NCI-H446 treated with DMSO at 0.1 percent for 48 hours (cell line): ENCODE results near the gene RAG2.

Source experiments
- DNase-seq: peaks from one replicate; lab custom pipeline; 2025; lab: John Stamatoyannopoulos, UW

RAG2 gene

DNA sequence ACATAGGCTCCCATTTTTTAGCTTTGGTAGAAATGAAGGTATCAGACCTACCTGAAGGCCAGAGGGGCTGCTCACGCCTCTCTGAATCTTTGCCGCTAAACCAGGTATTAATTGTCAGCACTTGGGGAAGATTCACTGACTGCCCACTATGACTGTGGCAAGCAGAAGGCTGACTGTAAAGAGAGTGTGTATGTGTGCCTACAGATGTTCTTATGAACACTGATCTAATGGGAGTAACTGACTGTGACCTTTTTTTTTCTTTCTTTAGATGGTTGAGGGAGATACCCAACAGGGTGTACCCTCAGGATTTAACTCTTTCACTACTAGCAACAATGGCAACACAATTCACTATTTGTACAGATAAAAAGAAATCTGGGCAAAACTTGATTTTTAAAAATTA lies at the start of gene RAG2:
TSS of gene RAG2 (minus strand) at position 186 of the 400 bp plus-strand sequence. CDS start 4,068 bp downstream, outside the sequence.
- DNase-seq: no peak

DNA sequence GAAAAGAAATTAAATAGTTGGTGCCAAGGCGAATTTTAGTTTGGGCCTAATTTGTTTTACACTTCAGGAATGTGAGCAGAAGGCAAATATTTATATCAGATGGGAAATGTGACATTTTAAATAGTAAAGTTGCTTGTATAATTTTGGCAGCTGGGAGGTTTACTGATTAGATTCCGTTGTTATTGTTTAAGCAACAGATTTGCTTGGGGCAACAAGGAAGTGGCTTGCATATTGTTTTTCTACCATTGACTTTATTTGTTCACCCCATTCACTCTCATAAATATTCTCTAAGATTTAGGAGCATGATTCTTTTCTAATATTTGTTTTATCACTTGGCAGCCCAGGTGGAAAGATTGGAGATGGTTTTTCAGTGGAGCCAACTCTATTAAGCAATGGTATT lies 40.5 kb upstream of the RAG2 start:
- no peak for DNase-seq

DNA sequence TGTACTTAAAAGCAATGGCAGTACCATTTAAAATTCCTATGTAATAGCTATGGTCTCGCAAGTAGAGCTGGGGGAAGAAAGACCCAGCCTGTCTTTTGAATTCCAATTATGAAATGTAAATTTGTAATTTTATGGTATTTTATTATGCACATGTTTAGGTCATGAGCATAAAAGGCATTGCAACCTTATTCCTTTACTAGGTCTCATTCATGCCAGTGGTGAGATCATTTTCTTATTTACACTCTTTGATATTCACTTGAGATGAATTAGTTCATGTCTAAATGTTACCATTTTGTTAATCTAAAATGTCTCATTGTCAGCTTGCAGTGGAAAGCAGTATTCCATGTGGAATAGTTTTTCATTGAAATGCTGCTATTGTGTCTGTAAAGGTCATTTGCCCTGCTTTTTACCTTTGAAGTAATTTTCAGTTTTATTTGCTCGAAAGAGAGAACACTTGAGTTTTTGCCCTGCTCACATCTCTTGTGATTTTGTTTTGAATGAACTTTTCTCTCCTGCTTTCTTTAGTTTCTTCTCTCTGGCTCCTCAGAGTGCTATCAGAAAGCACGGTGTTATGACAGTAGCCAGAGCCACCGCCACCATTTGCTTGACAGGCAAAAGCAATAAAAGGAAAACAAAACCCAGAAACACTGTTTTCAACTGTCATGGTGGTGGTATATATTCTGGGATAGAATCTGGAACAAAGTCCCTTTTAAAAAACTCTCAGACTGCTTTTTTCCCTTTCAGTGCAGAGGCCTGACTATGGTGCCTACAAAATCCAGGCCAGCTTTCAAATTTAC lies 37.2 kb upstream of the RAG2 start:
- DNase-seq: no peak

DNA sequence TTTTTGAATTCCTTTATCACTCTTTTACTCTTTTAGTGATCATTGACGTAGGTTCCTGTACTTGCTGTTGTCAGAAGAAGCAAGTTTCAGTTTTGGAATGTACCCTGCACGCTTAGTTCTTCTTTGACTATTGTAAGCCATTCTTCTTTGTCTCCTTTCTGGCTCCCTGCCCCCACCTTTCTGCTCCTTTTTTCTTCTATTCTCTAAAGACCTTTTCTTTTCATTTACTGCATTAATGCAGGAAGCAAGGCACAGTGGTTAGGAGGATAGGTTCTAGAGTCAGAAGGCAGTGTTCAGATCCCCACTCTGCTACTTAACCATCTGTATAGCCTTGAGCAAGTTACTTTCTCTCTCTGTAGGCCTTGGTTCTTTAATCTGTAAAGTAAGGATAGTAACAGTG lies 33.7 kb upstream of the RAG2 start:
- DNase-seq: no peak

DNA sequence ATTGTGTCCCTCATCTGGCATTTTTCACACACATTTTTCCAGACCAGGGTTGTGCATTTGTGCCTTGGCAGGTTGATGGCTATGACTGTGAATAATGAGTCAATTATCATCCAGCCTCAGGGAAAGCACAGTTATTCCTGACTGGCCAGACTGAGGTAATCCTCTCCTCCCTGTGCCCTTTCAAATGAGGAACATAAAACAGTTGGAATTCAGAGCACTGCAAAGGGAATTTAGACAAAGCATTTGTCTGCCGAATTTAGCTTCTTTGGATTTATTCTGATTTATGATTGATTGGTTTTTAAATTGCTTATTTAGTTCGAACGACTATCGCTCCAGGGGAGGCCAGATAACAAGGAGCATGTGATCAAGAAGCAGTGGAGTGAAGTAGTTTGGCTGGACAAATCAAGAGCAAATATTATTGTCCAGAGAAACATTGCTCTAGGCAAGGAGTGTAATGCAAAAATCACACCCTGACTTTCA lies 30.8 kb upstream of the RAG2 start:
- DNase-seq: no peak

DNA sequence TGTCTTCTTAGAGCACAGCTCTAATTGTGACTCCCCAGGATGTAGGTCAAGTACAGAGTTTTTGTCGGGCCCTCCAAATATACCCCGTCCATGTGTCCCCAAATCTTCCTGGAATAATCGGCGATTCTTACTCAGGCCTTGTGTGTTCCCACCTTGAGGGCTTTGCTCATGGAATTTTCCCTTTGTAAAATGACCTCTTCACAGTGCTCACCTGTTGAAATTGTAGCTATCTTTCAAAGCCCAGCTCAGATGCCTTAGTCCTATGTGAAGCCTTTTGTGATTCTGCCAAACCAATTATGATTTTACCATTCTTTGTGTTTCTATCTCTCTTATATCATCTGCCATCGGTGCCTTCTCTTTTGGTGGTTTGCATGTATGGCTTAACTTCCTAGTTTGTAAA lies 30.1 kb upstream of the RAG2 start:
- DNase-seq: no peak

DNA sequence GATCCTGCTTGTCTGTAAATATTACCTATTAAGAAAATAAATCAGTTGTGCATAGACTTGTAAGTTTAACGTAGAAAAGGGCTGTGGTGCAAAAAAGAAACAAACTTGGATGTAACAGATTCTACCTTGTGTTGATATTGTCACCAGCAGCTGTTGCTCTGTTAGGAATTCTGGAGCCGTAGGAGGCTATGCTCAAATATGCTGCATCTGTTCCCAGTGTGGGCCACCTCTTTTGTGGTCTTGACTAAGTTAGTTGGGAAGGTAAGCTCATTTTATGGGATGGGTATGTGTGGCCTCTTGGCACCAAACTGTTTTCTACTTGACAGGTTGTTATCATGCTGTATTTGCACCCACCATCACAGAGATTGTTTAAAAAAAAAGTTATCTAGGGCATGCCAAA lies 29.4 kb upstream of the RAG2 start:
- DNase-seq: no peak

DNA sequence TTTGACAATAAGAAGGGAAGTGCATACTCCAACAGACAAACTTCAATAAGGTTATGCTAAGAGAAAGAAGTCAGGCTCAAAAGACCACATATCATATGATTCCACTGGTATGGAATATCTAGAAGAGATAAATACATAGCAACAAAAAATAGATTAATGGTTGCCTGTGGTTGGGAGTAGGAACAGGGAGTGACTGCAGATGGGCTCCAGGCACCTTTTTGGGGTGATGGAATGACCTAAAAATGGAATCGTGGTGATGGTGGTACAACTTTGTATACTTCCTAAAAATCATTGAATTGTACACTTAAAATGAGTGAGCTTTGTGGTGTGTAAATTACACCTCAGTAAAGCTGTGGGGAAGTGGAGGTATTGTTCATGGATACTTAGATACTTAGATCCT lies 29.0 kb upstream of the RAG2 start:
- no peak for DNase-seq

DNA sequence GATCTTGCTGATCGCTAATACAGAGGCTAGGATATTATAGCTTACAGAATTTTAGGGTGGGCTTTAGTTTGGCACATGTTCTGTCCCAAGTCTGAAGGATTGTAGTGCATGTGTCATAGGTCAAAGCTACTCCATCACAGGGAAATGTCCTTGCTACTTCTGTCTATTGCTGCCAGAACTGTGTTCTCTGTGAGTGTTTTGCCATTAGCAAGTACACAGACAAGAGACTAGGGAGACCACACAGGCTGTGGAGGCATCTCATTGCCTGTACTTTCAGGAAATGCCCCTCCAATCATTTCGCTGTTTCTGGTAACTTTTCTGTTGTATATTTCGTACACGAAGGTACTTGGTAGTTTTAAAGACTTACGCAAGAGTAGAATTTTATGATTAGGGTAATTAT lies 25.5 kb upstream of the RAG2 start:
- DNase-seq: no peak

DNA sequence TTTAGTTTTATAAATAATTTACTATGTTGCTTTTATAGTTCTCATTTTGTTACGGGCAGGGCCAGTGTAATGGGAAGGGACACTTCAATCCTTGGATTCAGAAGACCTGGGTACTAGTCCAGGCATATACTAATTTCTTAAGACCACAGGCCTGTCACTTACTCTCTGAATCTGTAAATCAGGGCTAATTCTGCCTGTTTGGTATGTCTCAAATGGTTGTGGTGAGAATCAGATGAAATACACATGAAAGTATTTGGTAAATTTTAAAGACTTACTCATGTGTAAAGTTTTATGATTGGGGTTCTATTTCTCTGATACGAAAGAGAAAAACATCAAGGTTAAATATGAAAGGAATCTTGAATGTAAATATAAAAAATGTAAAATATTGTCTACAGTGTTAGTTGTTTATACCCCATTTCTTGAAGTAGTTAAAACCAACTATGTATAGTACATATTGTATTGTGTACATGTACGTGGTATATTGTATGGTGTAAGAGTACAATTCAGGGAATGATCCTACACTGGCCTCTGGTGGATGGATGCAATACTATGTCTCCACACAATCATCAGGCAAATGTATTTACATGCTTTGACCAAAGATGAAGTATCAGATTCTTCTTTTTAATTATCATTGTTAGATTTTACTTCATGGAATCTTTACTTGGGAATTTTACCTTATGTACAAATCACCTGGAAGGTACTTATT lies 24.5 kb upstream of the RAG2 start:
- no peak for DNase-seq

DNA sequence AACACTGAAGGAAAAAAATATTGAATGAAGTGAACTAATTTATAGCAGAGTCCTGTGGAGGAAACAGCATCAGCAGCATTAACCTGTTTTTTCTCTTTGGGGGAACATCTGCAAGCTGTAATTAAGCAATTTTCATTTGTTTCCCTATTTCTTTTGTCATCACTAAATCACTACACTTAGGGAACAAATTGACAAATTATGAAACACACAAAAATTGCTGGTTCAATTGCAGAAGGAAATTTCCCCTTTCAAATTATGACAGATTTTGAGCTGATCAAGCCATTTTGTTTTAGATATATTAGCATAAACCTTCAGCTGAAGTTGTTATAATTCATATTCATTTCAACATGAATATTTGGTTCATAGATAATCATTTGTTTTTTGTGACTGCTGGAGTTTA lies 22.2 kb upstream of the RAG2 start:
- DNase-seq: no peak

DNA sequence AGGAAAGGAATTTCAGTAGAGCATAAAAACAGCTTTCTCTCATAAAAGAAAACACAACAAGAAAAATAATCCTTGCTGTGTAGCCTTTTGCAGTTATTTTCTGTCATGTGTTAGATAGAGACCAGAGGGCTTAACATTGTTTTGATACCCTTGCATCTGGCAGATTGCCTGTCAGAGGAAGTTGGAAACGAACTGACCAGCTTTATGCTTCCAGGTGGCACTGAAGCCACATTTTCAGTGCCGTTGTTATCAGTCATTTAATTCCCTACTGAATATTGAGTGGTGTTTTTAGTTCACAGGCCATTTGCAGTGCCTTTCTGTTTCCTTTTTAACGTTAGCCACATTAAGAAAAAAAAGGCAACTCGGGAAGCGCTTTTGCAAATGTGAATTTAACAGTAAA lies 21.5 kb upstream of the RAG2 start:
- DNase-seq: no peak

DNA sequence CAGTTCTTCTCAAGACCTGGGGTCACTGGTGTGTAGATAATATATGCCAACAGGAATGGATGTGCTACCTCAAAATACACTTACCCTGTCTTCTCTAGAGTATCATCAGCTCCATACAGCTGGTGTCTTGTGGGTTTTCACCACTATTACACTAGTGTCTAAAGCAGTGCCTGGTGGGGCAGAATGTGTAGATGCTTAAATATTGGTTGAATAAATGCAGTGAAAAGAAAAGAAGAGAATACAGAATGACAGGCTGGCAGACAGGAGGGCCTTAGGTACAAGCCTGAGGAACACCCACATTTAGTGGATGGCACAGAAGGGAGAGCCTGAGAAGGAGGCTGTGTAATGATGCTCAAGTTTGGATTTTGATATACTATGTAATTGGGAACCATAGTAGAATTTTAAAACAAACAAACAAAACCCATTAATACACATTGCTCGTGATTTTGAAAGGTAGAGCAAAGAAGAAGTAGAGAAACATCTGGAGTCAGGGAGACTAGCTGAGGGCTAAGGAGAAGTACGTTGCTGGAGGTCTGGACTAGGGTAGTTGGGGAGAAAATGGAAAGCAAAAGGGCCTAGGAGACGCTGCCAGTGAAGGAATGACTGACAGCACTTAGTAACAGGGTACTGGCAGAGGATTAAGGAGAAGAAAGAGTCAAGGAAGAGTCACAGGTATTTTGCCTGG lies 20.5 kb upstream of the RAG2 start:
- DNase-seq: no peak

DNA sequence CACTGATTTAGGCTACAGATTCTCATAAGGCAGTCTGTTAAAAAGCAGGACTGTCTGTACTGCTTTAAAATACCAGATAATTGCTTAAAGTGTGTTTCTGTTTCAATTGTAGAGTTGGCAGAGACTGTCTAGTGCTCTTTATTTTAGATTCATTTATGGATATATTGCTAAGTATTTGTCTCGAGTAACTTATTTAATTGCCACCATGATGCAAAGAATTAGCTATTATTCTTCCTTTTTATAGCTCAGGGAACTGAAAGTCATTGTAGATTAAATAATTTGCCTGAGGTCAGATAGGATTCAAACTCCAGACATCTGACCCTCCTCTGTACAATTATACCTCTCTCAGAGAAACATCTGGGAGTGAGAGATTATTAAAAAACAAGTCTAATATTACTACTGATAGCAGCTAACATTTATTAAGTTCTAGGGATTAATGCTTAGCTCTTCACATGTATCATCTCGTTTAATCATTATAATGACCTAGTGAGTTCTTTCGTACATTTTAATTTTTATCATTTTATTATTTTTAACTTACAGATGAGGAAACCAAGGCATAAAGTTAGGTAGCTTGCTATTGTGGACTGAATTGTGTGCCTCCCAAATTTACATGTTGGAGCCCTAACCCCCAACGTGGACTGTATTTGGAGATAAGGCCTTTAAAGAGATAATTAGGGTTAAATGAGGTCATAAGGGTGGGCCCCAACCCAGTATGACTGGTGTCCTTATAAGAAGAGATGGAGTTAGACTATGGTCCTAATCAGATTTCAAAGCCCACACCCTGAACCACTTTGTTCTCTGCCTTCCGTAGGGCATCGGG lies 19.7 kb upstream of the RAG2 start:
- DNase-seq: no peak

DNA sequence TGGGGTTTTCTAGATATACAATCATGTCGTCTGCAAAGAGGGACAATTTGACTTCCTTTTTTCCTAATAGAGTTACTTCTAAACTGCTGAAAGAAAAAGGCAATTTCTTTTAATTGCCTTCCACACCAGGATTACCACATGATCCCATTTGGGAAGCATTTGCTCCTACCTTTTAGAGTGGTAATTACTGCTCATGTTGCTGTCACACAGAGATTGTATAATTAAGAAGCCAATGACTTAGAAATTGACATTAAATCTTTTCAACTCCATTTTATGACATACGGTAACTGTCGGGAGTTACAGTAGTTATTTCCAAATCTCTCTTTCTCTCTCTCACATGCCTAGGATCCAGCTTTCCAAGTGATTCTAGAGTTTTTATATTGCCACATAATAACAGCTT lies 17.8 kb upstream of the RAG2 start:
- no peak for DNase-seq

DNA sequence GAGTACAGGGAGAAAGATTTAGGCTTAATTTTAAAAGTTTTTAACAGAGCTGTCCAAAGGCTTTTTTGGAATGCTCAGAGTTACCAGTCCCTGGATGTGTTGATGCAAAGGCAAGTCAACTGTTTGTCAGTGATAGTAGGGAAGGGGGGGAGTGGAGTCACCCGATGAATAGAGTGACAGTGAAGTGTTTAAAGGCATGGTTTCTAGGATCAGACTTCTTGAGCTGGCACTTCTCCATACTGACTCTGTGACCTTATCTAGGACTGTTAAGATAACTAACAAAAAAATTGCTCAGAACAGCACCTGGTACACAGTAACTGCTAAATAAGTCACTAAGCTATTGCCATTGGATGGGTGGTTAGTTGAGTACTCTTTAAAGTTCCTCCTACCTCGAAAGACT lies 11.3 kb upstream of the RAG2 start:
- no peak for DNase-seq

DNA sequence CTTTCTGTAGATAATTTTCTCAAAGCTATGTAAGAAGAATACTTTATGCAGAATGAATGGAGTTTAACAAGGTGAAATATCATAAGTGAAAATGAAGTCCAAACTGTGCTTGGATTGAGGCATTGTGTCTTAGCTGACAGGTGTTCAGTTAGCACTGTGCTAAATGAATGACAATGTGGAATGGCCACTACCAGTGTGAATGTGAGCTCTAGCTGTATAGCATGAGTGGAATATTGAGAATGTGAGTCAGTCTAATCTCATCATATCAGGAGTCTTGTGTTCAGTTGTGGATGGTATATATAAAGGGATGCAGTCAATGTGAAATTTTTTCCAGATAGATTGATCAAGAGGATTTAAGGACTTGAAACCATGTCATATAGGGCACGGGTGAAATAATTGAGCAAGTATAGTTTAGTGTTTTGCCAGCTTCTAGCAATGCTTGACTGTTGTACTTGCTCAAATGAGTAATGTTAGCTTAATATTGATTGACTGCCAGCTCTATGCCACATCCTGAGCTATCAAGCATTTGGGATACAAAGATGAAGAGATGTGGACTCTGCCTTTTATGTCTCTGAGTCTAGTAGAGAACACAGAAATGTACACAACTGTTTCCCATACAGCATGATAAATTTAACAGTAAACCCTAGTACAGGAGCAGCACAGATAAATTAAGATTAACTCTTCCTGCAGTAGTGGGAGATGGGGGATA lies 10.6 kb upstream of the RAG2 start:
- DNase-seq: no peak

DNA sequence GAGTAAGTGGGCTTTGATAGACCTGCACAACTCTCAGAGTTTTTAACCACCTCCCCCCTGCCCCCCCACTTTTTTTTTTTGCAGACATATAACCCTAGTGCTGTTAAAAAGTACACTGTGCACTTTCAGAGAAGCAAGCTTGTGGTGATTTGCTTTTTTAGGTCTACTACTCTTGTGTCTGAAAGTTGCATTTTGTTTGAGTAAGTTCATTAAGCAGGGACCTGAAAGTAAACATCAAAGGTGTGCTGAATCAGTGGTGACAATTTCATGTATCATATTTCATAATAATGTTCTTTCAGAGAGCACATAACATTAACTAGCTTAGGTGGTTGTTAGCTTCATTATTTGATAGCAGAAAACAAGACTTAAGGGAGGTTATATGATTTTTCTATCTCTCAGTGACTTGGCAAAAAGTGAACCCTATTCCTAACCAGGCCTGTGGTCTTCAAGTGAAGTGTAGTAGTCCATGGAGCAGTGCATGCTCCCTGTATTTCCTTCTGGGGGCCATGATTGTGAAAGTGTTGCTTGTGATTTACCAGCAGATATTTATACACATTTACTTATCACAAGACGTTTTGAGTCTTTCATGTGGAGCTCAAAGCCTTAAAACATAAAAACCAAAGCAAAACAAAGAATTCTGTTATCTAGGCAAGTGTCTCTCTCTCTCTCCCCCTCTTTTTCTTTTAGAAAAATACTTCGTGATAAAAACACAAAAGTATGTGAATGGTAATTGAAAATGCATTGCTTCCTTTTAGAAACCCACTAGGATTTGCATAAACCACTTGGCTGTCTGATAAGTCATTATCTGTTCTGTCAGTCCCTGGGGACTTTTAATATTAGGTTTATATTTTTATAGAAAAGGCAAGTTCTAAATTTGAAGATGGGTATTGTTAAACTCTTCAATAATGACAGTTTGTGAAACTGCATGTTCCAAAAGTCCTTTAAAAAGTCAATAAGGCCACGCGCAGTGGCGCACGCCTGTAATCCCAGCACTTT lies 7.5 kb upstream of the RAG2 start:
- DNase-seq: no peak

DNA sequence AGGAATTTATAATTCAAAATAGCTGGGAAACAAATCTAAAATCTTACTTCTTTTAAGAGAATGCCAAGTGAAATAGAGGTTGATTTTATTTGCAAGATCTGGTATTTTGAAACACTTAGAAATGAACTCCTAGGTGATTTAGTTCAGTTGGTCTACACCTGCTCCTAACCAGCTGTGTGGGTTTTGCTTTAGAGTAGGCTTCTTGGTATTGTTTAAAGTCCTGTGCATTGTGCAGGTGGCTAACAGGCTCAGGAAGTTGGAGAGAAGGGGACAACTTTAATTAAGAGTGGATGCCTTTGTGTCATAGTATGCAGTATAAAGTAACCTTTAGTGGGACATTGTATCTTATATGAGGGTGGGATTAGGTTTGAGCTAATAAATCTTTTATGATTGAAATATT lies 4.1 kb upstream of the RAG2 start:
- DNase-seq: no peak

DNA sequence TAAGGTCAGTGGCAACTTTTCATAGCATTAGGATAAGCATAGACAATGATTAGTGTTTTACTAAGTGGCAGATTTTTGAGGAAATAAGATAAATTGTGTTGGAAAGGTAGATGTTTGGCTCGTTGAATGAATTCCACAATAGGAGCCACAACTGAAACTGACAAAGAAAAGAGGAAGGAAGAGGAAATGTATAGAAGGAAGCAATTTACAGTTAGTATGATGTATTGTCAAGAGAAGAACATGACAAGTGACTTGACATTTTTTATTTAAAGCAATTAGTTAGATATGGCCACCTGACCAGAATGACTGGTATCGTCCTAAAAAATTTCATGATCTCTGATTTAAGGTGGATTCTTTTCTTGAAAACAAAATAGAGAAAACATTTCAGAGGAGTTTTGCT lies 3.1 kb upstream of the RAG2 start:
- no peak for DNase-seq
